Measurements from ENCODE around the gene NAXD. TPM values are rescaled to one million over a fixed set of nuclear protein-coding genes. Genes with fewer than 3 reads are reported as not detected.

NAXD gene
- total RNA-seq, 1 experiment from 2014 or later = 15.1 TPM

GRCh38 chr13:110576070-110576394 lies 39.3 kb upstream of the NAXD start:
- in situ Hi-C loops (cut with HindIII; ENCODE audit: low pct_unique_long_range_greater_than_20kb, low sequenced_read_pairs) = no loop called here
- no TSS peak for BruUV-seq (replicated peaks)
- no peaks in the 10 kb centered on the region for H3K36me3 ChIP-seq (ENCODE audit: control insufficient read depth, insufficient read depth, low read length)
- H3K9me3 ChIP-seq (ENCODE audit: control insufficient read depth, insufficient read depth, low read depth, low read length) = no peaks in the 10 kb centered on the region
- H3K4me1 ChIP-seq (ENCODE audit: control insufficient read depth, insufficient read depth, low read length) = no peaks in the 10 kb centered on the region
- H3K27me3 ChIP-seq (ENCODE audit: control insufficient read depth, insufficient read depth, low read length) = no peaks in the 10 kb centered on the region; the same call in 1 of the 2 replicates
- H3K27ac ChIP-seq (ENCODE audit: low read length) = no peak overlapping the region
- no peak overlapping the region for H3K4me3 ChIP-seq (ENCODE audit: low read depth in 2 of 2, low read length in 2 of 2)
- intact Hi-C loops (cut with micrococcal nuclease; ENCODE audit: unreplicated experiment) = no loop called here
- ChIA-PET CTCF (no interaction called here), POLR2A (no interaction called here)
- TF ChIP-seq CTCF (IDR thresholded peaks at IDR 0.05) (no peak), REST (IDR thresholded peaks at IDR 0.05; ENCODE audit: insufficient read depth in 1 of 2, low read depth in 2 of 2, low read length in 1 of 2) (no peak), POLR2AphosphoS5 (IDR thresholded peaks at IDR 0.05; ENCODE audit: low read depth, low read length) (no peak), SIN3A (IDR thresholded peaks at IDR 0.05; ENCODE audit: borderline replicate concordance, insufficient read depth, low read depth, low read length) (no peak), TCF7L2 (IDR thresholded peaks at IDR 0.05; ENCODE audit: low read depth, low read length) (no peak)
- no peak for ATAC-seq
- DNase-seq (ENCODE audit: low read depth, low spot score) = no peak

DNA sequence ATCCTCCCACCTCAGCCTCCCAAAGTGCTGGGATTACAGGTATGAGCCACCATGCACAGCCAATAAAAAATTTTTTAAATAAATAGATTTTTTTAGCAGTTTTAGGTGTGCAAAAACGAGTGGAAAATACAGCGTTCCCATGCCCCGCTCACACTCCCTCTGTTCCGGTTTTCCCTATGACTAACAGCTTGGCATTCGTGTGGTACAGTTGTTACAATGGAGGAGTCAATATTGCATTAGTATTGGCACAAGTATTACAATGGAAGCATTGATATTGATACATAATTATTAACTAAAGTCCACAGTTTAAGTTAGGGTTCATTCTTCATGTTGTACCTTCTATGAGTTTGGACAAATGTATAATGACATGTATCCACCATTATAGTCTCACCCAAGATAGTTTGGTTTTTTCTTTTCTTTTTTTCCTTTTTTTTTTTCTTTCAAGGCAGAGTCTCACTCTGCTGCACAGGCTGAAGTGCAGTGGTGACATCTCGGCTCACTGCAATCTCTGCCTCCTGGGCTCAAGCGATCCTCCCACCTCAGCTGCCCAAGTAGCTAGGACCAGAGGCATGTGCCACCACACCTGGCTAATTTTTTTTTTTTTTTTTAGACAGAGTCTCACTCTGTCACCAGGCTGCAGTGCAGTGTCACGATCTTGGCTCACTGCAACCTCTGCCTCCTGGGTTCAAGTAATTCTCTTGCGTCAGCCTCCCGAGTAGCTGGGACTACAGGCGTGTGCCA lies 38.4 kb upstream of the NAXD start:
- Histone ChIP-seq H3K27me3 (ENCODE audit: control insufficient read depth, insufficient read depth, low read length) (no peaks in the 10 kb centered on the region; the same call in 1 of the 2 replicates), H3K27ac (ENCODE audit: low read length) (no peak overlapping the region), H3K4me1 (ENCODE audit: control insufficient read depth, insufficient read depth, low read length) (no peaks in the 10 kb centered on the region), H3K4me3 (ENCODE audit: low read depth in 2 of 2, low read length in 2 of 2) (no peak overlapping the region), H3K9me3 (ENCODE audit: control insufficient read depth, insufficient read depth, low read depth, low read length) (no peaks in the 10 kb centered on the region), H3K36me3 (ENCODE audit: control insufficient read depth, insufficient read depth, low read length) (no peaks in the 10 kb centered on the region)
- in situ Hi-C loops (cut with HindIII; ENCODE audit: low pct_unique_long_range_greater_than_20kb, low sequenced_read_pairs) (no loop called here), intact Hi-C loops (cut with micrococcal nuclease; ENCODE audit: unreplicated experiment) (no loop called here)
- TF ChIP-seq CTCF (IDR thresholded peaks at IDR 0.05) (no peak), TCF7L2 (IDR thresholded peaks at IDR 0.05; ENCODE audit: low read depth, low read length) (no peak), REST (IDR thresholded peaks at IDR 0.05; ENCODE audit: insufficient read depth in 1 of 2, low read depth in 2 of 2, low read length in 1 of 2) (no peak), POLR2AphosphoS5 (IDR thresholded peaks at IDR 0.05; ENCODE audit: low read depth, low read length) (no peak), SIN3A (IDR thresholded peaks at IDR 0.05; ENCODE audit: borderline replicate concordance, insufficient read depth, low read depth, low read length) (no peak)
- CTCF ChIA-PET = no interaction called here
- no peak for ATAC-seq
- no TSS peak for BruUV-seq (replicated peaks)
- no peak for DNase-seq (ENCODE audit: low read depth, low spot score)
- POLR2A ChIA-PET = no interaction called here

Measured in Panc1 (cell line).